Ishikawa (cell line): Measurements from ENCODE around the gene EOGT.

ENCODE experiments used
- CEBPB ChIP-seq: IDR thresholded peaks from 2 replicates; pipeline ENCODE4 v1.6.1; 2012
- EGR1 ChIP-seq: IDR thresholded peaks from 2 replicates; pipeline ENCODE4 v1.6.1; 2012
- EP300 ChIP-seq: IDR thresholded peaks from 2 replicates; pipeline ENCODE4 v1.6.1; 2012; ENCODE audit warnings: borderline replicate concordance
- FOXM1 ChIP-seq: IDR thresholded peaks from 2 replicates; pipeline ENCODE4 v1.6.1; 2012; ENCODE audit warnings: low read depth, borderline replicate concordance
- MAX ChIP-seq: IDR thresholded peaks from 2 replicates; pipeline ENCODE4 v1.6.1; 2012
- NFIC ChIP-seq: IDR thresholded peaks from 2 replicates; pipeline ENCODE4 v1.6.1; 2012
- REST ChIP-seq: IDR thresholded peaks from 2 replicates; pipeline ENCODE4 v1.6.1; 2012; ENCODE audit warnings: low read depth, mild to moderate bottlenecking
- TAF1 ChIP-seq: IDR thresholded peaks from 2 replicates; pipeline ENCODE4 v1.6.1; 2012; ENCODE audit warnings: low read depth, mild to moderate bottlenecking
- USF1 ChIP-seq: IDR thresholded peaks from 2 replicates; pipeline ENCODE4 v1.6.1; 2012
- YY1 ChIP-seq: IDR thresholded peaks from 2 replicates; pipeline ENCODE4 v1.6.1; 2012; ENCODE audit warnings: low read depth
- ZBTB7A ChIP-seq: IDR thresholded peaks from 2 replicates; pipeline ENCODE4 v1.6.1; 2012; ENCODE audit warnings: low read depth

GRCh38 chr3:69032737-69033136 lies 19.3 kb upstream of the EOGT start:
- TF ChIP-seq CEBPB (no peak), YY1 (no peak), NFIC (no peak), TAF1 (no peak), USF1 (no peak), ZBTB7A (no peak), FOXM1 (no peak), MAX (no peak), EP300 (no peak), EGR1 (no peak), REST (no peak)
